HepG2 (cell line): Measurements from ENCODE around the gene SLC29A1. TPM values are rescaled to one million over a fixed set of nuclear protein-coding genes. Genes with fewer than 3 reads are reported as not detected.

Experiments
- AGO1 ChIP-seq: fragments of 200-400 bp; formaldehyde crosslinking; IDR thresholded peaks from 2 replicates; pipeline ENCODE4 v1.6.1; 2017; ENCODE audit warnings: mild to moderate bottlenecking, low read depth, low read length, moderate library complexity; ENCODE audit not compliant: poor library complexity, severe bottlenecking
- FOXO1 ChIP-seq: sonication (generic); formaldehyde crosslinking; IDR thresholded peaks from 2 replicates; pipeline ENCODE4 v1.4.0; 2020; ENCODE audit warnings: missing genetic modification reagents
- GATA4 ChIP-seq: sonication (generic); IDR thresholded peaks from 2 replicates; pipeline ENCODE4 v1.6.1; 2016; ENCODE audit warnings: antibody characterized with exemption, low read depth, borderline replicate concordance
- NBN ChIP-seq: fragments of 450-650 bp; conservative IDR thresholded peaks from 2 replicates; pipeline ENCODE4 v1.6.1; 2017
- POLR2G ChIP-seq: fragments of 200-400 bp; formaldehyde crosslinking; IDR thresholded peaks from 2 replicates; pipeline ENCODE4 v1.6.1; 2018; ENCODE audit warnings: mild to moderate bottlenecking, low read depth, low read length, moderate library complexity
- ZBTB42 ChIP-seq: sonication (generic); formaldehyde crosslinking; IDR thresholded peaks from 2 replicates; pipeline ENCODE4 v1.5.0; 2020; ENCODE audit warnings: mild to moderate bottlenecking, missing genetic modification reagents
- ZFP37 ChIP-seq: sonication (generic); formaldehyde crosslinking; IDR thresholded peaks from 2 replicates; pipeline ENCODE4 v1.4.0; 2020; ENCODE audit warnings: missing genetic modification reagents, borderline replicate concordance
- ZNF253 ChIP-seq: sonication (generic); formaldehyde crosslinking; IDR thresholded peaks from 2 replicates; pipeline ENCODE4 v1.8.0; 2022; ENCODE audit warnings: mild to moderate bottlenecking, missing genetic modification reagents, borderline replicate concordance
- ZNF598 ChIP-seq: sonication (generic); formaldehyde crosslinking; IDR thresholded peaks from 2 replicates; pipeline ENCODE4 v1.5.1; 2020; ENCODE audit warnings: mild to moderate bottlenecking, missing genetic modification reagents, borderline replicate concordance
- ZNF761 ChIP-seq: sonication (generic); formaldehyde crosslinking; conservative IDR thresholded peaks from 2 replicates; pipeline ENCODE4 v1.4.0; 2020; ENCODE audit warnings: mild to moderate bottlenecking, missing genetic modification reagents
- polyA plus RNA-seq, 8 experiments: library from polyadenylated mRNA; depleted of rRNA in 3 of 8; stranded (reverse) in 7 of 8; unstranded in 1 of 8; fragments of >200 nt; fragmentation: Illumina TruSeq in 4 of 8; extraction: Trizol in 4 of 8; gene quantifications; 2 replicates each; pipeline versions ENCODE4 v1.2.1 to v1.2.3, GENCODE V29; 2011 to 2016; ENCODE audit warnings: low read depth in 4 of 8, missing spikeins in 1 of 8, mixed read lengths in 1 of 8; ENCODE audit not compliant: insufficient read depth in 1 of 8
- total RNA-seq, 5 experiments: library from RNA; depleted of rRNA; stranded (reverse); fragments of >200 nt; fragmentation: Illumina TruSeq; extraction: Trizol; gene quantifications; 2 replicates each; pipeline ENCODE4 v1.2.3, GENCODE V29; 2016; ENCODE audit warnings: low read depth in 1 of 5
- TF ChIP-seq, protein P1 (sequence below): sonication (generic); formaldehyde crosslinking; IDR thresholded peaks from 2 replicates; pipeline ENCODE4 v1.5.1; 2020; ENCODE audit warnings: missing genetic modification reagents, mild to moderate bottlenecking, borderline replicate concordance
- TF ChIP-seq, protein P2 (sequence below): sonication (generic); formaldehyde crosslinking; conservative IDR thresholded peaks from 2 replicates; pipeline ENCODE4 v1.8.1; 2023; ENCODE audit warnings: missing genetic modification reagents
- TF ChIP-seq, protein P3 (sequence below), 2 experiments: fragments of 450-650 bp in 1 of 2; sonication (generic) in 1 of 2; formaldehyde crosslinking in 1 of 2; IDR thresholded peaks; 2 replicates each; pipeline versions ENCODE4 v1.6.1 to v1.8.0; 2016 to 2022; ENCODE audit warnings: antibody characterized with exemption in 1 of 2, mild to moderate bottlenecking in 1 of 2, missing genetic modification reagents in 1 of 2

SLC29A1 gene
- total and polyA plus RNA-seq, 2 of the 13 experiments (the other 11 are each of a cell fraction or from before 2014, with no cell fraction given) = 43.2 to 106 TPM

DNA sequence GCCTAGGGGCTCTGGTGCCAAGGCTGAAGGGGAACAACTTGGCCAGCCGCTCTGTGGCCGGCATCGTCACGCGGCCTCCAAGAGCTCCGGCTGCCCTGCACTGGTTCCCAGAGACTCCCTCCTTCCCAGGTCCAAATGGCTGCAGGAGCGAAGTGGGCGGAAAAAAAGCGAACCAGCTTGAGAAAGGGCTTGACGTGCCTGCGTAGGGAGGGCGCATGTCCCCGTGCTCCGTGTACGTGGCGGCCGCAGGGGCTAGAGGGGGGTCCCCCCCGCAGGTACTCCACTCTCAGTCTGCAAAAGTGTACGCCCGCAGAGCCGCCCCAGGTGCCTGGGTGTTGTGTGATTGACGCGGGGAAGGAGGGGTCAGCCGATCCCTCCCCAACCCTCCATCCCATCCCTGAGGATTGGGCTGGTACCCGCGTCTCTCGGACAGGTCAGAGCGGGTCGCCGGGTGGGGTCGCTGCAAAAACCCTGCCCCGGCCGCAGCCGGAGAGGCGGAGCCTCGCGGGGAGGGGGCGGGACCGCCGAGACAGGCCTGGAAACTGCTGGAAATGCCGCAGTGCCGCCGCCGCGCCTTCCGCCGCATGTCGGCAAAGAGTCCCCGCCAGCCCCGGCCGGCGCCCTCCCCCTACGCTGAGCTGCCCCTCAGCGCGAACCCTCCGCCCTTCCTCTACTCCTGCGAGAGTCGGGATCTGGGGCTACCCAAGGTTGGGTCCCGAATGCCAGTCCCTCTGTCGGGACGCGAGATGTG is 22.7 kb downstream of the SLC29A1 start (continued):
- TF ChIP-seq POLR2G (peak; percentile 59; the same call in 1 of the 2 replicates), NBN (no peak), ZFP37 (CRISPR knock-in tag) (peak; percentile 67), ZNF598 (CRISPR knock-in tag) (0 out of 2 replicates have a peak, but pooled peaks have one; percentile 56), AGO1 (no peak), FOXO1 (CRISPR knock-in tag) (peak; percentile 39), ZNF761 (peak; percentile 29; the same call in 1 of the 2 replicates), ZBTB42 (CRISPR knock-in tag) (0 out of 2 replicates have a peak, but pooled peaks have one; percentile 33), ZNF253 (CRISPR knock-in tag) (0 out of 2 replicates have a peak, but pooled peaks have one; percentile 12), GATA4 (0 out of 2 replicates have a peak, but pooled peaks have one; percentile 33)
- TF ChIP-seq, protein P1, sequence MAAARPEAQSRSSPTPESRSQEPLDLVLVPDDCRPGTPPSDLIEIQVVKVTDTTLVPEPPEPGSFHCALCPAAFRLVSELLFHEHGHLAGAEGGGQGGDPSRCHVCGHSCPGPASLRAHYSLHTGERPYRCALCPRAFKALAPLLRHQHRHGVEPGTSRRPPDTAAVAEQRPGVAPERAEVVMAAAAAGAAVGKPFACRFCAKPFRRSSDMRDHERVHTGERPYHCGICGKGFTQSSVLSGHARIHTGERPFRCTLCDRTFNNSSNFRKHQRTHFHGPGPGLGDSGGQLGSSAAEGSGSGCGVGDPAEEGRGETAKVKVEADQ (CRISPR knock-in tag) = peak; percentile 98
- TF ChIP-seq, protein P2, sequence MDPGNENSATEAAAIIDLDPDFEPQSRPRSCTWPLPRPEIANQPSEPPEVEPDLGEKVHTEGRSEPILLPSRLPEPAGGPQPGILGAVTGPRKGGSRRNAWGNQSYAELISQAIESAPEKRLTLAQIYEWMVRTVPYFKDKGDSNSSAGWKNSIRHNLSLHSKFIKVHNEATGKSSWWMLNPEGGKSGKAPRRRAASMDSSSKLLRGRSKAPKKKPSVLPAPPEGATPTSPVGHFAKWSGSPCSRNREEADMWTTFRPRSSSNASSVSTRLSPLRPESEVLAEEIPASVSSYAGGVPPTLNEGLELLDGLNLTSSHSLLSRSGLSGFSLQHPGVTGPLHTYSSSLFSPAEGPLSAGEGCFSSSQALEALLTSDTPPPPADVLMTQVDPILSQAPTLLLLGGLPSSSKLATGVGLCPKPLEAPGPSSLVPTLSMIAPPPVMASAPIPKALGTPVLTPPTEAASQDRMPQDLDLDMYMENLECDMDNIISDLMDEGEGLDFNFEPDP (CRISPR knock-in tag) = no peak
- TF ChIP-seq, protein P3, sequence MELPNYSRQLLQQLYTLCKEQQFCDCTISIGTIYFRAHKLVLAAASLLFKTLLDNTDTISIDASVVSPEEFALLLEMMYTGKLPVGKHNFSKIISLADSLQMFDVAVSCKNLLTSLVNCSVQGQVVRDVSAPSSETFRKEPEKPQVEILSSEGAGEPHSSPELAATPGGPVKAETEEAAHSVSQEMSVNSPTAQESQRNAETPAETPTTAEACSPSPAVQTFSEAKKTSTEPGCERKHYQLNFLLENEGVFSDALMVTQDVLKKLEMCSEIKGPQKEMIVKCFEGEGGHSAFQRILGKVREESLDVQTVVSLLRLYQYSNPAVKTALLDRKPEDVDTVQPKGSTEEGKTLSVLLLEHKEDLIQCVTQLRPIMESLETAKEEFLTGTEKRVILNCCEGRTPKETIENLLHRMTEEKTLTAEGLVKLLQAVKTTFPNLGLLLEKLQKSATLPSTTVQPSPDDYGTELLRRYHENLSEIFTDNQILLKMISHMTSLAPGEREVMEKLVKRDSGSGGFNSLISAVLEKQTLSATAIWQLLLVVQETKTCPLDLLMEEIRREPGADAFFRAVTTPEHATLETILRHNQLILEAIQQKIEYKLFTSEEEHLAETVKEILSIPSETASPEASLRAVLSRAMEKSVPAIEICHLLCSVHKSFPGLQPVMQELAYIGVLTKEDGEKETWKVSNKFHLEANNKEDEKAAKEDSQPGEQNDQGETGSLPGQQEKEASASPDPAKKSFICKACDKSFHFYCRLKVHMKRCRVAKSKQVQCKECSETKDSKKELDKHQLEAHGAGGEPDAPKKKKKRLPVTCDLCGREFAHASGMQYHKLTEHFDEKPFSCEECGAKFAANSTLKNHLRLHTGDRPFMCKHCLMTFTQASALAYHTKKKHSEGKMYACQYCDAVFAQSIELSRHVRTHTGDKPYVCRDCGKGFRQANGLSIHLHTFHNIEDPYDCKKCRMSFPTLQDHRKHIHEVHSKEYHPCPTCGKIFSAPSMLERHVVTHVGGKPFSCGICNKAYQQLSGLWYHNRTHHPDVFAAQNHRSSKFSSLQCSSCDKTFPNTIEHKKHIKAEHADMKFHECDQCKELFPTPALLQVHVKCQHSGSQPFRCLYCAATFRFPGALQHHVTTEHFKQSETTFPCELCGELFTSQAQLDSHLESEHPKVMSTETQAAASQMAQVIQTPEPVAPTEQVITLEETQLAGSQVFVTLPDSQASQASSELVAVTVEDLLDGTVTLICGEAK (IDR thresholded peaks at IDR 0.05) = no peak
- TF ChIP-seq, protein P3 (CRISPR knock-in tag; IDR thresholded peaks at IDR 0.05) = 0 out of 2 replicates have a peak, but pooled peaks have one; percentile 63
